Measurements from ENCODE around the gene ASXL3.

The ASXL3 gene

GRCh38 chr18:33665187-33665586, 87.2 kb downstream of the ASXL3 start:
- DNase-seq, result no peak

GRCh38 chr18:33665641-33666040, 87.6 kb downstream of the ASXL3 start:
- no peak for DNase-seq

GRCh38 chr18:33666915-33667314, 88.9 kb downstream of the ASXL3 start:
- DNase-seq, result no peak

DNA sequence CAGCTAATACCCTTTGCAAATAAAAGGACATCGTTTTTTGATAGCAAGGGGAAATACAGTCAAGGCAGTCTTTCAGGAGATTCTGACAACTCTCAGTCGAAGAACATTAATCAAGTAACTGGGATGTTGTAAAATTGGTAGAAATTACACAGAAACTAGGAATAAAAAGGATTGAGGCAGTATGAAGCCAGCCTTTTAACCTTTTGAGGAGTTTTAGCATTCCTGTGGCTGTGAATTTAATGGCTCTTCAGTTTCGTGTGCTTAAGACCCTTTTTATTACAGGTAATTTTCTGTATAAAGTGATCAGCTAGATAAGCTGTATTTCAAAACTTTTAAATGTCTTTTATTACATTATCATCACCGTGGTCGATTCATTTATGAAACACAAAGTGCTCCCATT, 91.6 kb downstream of the ASXL3 start:
- DNase-seq, result no peak

GRCh38 chr18:33670029-33670428, 92.0 kb downstream of the ASXL3 start:
- DNase-seq, result no peak

DNA sequence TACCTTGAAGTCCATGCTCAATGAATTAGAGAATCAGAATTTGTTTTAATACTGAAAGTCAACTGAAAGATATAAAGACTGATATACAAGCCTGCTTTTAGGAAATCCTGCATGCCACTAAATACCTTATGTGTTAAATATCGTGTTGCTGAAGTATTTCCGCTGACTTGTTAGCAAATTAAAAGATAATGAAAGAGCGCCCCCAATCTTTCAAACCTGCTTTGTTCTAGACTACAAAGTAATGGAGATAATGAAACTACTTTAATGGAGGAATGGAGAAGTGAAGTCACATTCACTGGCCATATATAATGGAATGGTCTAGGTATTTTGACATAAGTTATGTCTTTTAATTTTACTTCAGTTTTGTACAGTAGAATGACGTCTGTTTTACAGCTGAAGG, 95.7 kb downstream of the ASXL3 start:
- DNase-seq, result no peak

DNA sequence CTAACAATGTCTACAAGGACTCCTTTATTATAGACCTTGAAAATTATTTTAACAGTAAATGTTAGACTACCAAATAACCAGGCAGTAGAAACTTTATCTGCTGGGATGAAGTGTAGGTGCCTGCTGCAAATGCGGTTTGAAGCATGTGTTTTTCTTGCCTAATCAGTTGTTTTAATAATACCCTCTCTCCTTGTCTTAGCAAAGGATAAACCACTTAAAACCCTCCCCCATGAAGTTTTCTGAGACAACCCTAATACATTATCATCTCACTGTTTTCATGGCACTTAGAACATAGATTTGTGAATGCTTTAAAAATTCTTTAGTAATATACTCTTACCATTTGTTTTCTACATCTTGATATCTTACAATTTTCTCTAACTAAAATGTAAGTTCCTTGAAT, 98.6 kb downstream of the ASXL3 start:
- no peak for DNase-seq

DNA sequence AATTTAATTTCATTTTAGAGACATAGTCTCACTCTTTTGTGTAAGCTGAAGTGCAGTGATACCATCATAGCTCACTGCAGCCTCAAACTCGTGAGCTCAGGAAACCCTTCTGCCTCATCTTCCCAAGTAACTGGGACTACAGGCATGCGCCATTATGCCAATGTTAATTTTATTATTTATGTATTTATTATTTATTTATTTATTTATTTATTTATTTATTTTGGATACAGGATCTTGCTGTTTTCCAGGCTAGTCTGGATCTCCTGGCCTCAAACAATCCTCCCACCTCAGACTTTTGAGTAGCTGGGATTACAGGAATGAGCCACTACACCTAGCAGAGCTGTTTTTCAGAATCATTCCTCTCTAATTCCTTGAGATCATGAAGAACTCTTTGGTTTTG, 99.9 kb downstream of the ASXL3 start:
- DNase-seq, result no peak

GRCh38 chr18:33682436-33682835, 104.4 kb downstream of the ASXL3 start:
- DNase-seq, result no peak

GRCh38 chr18:33694593-33694992, 116.6 kb downstream of the ASXL3 start:
- DNase-seq, result no peak

DNA sequence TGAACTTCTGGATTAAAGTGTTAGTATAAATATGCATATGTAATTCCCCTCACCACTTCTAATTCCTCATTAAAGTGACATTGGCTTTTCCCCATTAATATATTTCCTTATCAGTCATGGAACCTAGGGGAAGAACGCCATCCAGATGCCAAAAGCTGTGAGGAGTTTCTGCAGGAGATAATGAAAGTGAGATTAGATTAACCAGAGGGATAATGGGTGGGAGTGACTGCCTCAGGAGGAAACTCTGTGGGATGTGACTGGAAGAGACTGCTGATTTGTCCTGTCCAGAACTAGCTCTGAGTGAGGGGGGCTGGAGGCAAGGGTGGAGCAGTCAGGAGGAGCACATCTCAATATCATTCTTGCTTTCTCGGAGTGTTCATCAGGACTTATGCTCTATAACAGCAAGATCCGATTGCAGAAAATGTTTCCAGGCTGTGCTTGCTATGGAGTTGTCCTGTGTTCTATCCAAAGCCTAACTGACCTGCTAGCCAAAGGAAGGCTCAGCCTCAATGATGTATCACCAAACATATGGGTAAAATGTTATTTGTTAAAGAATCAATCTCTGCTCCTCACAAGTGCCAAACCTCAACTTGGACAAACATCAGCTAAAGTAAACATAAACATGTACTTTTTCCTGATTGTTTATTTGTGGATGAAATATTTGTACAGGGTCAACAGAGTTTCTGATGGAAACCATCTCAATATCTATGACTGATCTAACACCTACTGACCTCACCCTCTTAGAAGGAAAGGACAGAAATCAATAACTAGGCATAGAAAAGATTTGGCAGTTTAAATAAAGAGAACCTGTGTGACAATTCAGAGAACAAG, 118.5 kb downstream of the ASXL3 start:
- DNase-seq, result no peak

GRCh38 chr18:33697498-33697897, 119.5 kb downstream of the ASXL3 start:
- no peak for DNase-seq

DNA sequence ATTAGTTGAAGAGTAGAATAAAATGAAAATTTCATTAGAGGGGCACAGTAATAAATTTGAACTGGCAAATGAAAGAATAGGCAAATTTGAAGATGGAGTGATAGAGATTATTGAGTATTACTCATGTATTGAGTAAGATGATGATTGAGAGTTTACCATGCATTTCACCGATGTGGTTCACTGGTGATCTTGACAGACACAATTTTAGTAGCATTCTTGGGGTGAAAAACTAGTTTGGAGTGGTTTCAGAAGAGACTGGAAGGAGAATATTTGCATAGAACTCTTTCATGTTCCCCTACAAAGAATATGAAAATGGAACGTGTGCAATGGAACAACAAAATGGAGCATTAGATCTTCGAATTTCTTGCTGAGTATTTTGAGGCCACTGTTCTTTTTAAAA, 121.4 kb downstream of the ASXL3 start:
- no peak for DNase-seq

GRCh38 chr18:33700513-33700976, 122.5 kb downstream of the ASXL3 start:
- no peak for DNase-seq

DNA sequence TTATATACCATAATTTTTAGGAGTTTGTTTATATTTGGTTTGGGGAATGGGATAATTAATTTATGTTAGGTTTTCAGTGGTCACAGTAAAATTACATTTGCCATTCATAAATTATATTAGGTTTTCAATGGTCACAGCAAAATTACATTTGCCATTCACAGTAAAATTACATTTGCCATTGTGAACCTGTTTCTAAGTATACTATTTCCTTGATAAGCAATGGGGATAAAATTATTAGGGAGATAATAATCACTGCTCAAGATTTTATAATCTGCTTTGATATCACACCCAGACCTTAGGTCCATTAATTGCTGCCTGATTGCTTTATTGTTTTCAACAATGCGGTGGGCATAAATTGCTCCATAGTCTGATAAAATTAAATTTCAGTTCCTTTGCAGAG, 124.6 kb downstream of the ASXL3 start:
- DNase-seq, result no peak

DNA sequence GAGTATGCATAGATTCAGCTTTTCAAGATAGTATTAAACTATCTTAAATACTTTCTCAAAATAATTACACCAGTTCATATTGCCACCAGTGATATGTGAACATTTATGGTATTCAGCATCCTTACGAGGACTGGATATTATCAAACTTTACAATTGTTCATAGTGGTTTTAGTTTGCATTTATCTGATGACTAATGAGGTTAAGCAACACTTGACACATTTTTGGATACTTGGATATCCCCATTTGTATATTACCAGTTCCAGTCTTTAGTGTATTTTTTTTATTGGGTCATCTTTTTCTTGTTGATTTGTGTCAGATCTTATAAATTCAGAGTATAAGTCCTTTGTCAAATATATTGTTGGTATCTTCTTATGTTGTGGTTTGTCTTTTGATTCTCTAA, 128.4 kb downstream of the ASXL3 start:
- no peak for DNase-seq

DNA sequence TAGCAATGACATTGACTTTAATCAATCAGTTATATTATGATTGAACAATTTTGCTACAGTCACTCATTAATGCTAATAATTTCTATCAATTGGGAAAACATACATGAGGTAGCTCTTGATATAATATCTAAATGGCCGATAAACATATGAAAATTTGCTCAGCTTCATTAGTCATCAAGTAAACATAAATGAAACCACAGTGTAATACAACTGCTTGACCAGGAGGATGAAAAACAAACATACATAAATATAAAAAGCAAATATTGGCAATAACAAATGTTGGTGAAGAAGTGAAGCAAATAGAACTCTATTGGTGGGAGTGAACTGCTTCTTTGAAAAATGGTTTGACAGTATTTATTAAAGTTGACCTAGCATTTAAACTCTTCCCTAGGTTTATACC, 130.9 kb downstream of the ASXL3 start:
- no peak for DNase-seq

DNA sequence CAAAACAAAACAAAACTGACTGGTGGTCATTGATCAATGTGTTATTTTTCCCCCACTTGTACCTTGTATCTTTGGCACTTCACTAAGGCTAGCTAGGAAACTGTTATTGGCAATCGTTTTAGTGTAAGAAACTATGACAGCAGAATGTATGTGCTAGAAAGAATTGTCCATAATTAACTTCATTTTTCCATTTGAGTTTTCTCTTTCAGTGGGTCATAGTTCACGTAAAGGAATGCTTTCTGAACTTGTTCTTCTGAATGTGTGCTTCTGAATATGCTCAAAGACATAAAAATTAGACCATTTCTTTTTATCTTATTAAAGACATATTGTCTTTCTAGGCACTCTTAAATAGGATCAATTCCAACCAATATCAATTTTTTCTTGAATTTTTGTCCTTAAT, 132.2 kb downstream of the ASXL3 start:
- DNase-seq, result no peak

DNA sequence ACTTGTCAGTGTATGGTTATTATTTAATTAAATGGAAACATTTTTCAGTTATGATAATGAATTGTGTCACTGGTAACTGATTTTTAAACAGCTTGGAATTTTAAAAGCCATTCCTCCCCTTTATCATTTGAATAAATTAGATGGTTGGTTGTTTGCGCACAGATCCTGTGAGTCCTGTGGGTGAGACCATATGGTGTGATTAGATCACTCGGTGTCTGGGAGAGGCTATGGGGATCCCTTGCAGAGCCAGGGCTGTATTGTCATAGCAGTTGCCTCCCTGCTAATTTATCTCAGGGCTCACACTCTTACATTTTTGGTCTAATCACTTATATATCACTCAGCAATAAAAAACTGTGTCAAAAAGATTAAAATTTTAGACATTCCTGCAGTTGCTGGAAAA, 133.5 kb downstream of the ASXL3 start:
- no peak for DNase-seq

- DNase-seq, result no peak
Measured at GRCh38 chr18:33712719-33713118, 134.7 kb downstream of the ASXL3 start.

- DNase-seq, result no peak
Measured at GRCh38 chr18:33716061-33716683, 138.2 kb downstream of the ASXL3 start.

DNA sequence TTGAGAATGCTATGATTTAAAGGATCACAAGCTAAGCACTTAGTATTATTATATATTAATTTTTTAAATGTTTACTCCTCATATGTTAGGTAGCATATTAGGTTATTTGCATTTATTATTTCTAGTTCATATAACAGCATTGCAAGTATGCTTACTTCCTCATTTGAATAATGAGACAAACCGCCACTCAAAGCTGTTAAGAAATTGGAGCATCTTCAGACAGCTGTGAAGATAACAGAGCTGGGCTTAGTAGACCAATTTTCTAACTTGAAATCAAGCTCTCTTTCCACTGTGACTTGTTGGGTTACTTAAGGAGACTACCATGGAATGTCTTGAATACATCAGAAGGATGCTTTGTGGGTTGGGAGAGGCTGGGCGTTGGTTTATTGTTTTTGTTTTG, 139.3 kb downstream of the ASXL3 start:
- DNase-seq, result no peak

- no peak for DNase-seq
Measured at GRCh38 chr18:33720133-33720532, 142.1 kb downstream of the ASXL3 start.

DNA sequence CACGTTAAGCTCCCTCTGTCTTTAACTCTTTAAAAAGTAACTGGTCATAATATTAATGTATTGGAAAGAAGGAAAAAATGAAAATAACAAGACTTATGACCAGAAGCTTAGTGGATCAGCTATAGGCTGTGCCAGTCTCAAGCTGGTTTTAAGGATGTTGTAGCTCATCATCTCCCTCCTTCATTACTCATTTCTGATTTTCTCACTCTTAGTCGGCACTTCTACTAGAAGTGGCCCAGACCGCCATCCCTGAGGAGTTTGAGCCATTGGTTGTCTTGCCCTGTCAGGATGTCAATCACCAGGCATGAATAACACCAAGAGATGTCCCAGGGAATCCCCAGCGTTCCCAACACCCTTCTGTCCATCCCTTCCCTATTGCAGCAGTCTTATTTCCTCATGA, 151.5 kb downstream of the ASXL3 start:
- no peak for DNase-seq

GRCh38 chr18:33733376-33733775, 155.4 kb downstream of the ASXL3 start:
- no peak for DNase-seq
